Colonic mucosa (tissue), 4 donors: ENCODE data around the gene RAMP3. TPM values are rescaled to one million over a fixed set of nuclear protein-coding genes. Genes with fewer than 3 reads are reported as not detected.

Source experiments
- DNase-seq: peaks from one replicate; pipeline ENCODE4 v3.0.0-alpha.2; 2020
- H3K27ac ChIP-seq: fragments of 200-600 bp; one replicate; pipeline ENCODE4 v1.8.0; 2021
- H3K27me3 ChIP-seq: fragments of 200-600 bp; one replicate; pipeline ENCODE4 v1.8.0; 2021
- H3K36me3 ChIP-seq: fragments of 200-600 bp; one replicate; pipeline ENCODE4 v1.8.0; 2021
- H3K4me1 ChIP-seq: fragments of 200-600 bp; one replicate; pipeline ENCODE4 v1.8.0; 2021; ENCODE audit warnings: mild to moderate bottlenecking
- H3K4me3 ChIP-seq: fragments of 200-600 bp; one replicate; pipeline ENCODE4 v1.8.0; 2021
- H3K9ac ChIP-seq, 2 donors: one replicate each; pipeline ENCODE4 v1.7.0; 2013; ENCODE audit warnings: control low read depth in 2 of 2, low read depth in 2 of 2, low read length in 2 of 2
- H3K9me3 ChIP-seq: fragments of 200-600 bp; one replicate; pipeline ENCODE4 v1.8.0; 2021
- intact Hi-C: fragments of 100-400 bp; cut with DNase I; formaldehyde crosslinking; loops from one replicate; pipeline ENCODE4 v1.14.1; 2022
- total RNA-seq, 2 donors: library from RNA; stranded (reverse); fragmentation: NEBNext Ultra II Directional in 1 of 2; extraction: Animal tissue kit (Norgen Biotek cat#: 25700) in 1 of 2; gene quantifications; one replicate each; pipeline ENCODE4 v1.2.1, GENCODE V29; 2021
- TF ChIP-seq, protein P1 (sequence below): fragments of 200-600 bp; IDR thresholded peaks from one replicate; pipeline ENCODE4 v1.8.0; 2022; ENCODE audit warnings: antibody characterized with exemption, mild to moderate bottlenecking
- donor health status: healthy.
- donor health status: DM: no; HTN: no; CAD: no.
- donor health status: DM: no; HTN: no; CAD: no.

Gene RAMP3
- total RNA-seq, 2 donors from 2014 or later, result 7.2 to 8.5 TPM

DNA sequence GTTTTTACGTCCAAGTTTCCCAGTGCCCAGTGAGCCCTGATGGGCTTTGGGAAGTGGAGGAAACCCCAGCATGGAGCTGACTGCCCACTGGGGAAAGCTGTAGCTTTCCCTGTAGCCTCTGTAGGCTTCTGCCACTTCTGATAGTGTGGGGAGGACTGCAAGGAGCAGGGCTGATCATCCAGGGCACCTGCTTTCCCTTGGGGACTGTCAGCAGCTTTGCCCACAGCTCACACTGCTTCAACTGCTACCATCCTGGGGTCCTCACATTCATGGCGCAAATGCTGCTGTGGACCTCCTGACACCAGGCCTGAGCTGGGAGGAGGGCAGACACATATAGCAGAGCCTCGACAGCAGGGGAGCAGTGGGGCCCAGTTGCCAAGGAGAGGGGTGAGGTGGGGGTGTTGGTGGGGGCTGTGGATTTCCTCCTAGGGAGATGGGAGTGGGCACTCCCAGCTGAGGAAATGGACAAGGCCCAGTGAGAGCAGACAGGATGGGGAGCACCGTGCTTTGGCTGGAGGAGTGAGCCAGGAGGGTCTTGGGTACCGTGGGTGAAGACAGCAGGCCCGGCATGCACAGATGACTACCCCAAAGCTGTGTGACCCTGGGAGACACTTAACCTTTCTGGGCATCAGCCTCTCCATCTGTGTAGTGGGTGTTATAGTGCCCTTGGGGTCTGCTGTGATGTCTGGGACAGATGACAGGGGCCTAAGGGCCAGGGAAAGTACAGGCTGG, 16.2 kb downstream of the RAMP3 start:
- intact Hi-C loops, result no loop called here
- Histone ChIP-seq H3K9ac (no peak overlapping the region), H3K4me1 (no peaks in the 10 kb centered on the region), H3K27me3 (no peaks in the 10 kb centered on the region), H3K27ac (no peak overlapping the region), H3K4me3 (no peak overlapping the region), H3K36me3 (no peaks in the 10 kb centered on the region), H3K9me3 (no peaks in the 10 kb centered on the region)
- no peak for DNase-seq
- TF ChIP-seq, protein P1, sequence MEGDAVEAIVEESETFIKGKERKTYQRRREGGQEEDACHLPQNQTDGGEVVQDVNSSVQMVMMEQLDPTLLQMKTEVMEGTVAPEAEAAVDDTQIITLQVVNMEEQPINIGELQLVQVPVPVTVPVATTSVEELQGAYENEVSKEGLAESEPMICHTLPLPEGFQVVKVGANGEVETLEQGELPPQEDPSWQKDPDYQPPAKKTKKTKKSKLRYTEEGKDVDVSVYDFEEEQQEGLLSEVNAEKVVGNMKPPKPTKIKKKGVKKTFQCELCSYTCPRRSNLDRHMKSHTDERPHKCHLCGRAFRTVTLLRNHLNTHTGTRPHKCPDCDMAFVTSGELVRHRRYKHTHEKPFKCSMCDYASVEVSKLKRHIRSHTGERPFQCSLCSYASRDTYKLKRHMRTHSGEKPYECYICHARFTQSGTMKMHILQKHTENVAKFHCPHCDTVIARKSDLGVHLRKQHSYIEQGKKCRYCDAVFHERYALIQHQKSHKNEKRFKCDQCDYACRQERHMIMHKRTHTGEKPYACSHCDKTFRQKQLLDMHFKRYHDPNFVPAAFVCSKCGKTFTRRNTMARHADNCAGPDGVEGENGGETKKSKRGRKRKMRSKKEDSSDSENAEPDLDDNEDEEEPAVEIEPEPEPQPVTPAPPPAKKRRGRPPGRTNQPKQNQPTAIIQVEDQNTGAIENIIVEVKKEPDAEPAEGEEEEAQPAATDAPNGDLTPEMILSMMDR, result no peak

DNA sequence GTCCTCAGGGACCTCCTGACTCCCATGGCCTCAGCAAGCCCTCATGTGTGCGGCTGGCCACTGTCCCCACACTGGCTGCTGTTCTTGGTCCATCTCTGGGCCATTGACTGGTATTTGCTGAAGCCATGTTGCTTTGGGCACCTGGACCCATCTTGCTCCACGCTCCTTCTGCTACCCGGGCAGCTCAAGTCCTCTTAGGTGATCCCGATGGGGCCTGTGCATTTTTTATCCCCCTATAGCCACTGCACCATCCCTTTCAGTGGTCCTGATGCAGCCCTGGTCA, 16.7 kb downstream of the RAMP3 start:
- DNase-seq, result no peak
- no peaks in the 10 kb centered on the region for H3K9me3 ChIP-seq
- no peaks in the 10 kb centered on the region for H3K4me1 ChIP-seq
- TF ChIP-seq, protein P1, result no peak
- no peak overlapping the region for H3K4me3 ChIP-seq
- no peak overlapping the region for H3K27ac ChIP-seq
- H3K36me3 ChIP-seq, result no peaks in the 10 kb centered on the region
- H3K27me3 ChIP-seq, result no peaks in the 10 kb centered on the region
- H3K9ac ChIP-seq, result no peak overlapping the region
- intact Hi-C loops, result no loop called here

DNA sequence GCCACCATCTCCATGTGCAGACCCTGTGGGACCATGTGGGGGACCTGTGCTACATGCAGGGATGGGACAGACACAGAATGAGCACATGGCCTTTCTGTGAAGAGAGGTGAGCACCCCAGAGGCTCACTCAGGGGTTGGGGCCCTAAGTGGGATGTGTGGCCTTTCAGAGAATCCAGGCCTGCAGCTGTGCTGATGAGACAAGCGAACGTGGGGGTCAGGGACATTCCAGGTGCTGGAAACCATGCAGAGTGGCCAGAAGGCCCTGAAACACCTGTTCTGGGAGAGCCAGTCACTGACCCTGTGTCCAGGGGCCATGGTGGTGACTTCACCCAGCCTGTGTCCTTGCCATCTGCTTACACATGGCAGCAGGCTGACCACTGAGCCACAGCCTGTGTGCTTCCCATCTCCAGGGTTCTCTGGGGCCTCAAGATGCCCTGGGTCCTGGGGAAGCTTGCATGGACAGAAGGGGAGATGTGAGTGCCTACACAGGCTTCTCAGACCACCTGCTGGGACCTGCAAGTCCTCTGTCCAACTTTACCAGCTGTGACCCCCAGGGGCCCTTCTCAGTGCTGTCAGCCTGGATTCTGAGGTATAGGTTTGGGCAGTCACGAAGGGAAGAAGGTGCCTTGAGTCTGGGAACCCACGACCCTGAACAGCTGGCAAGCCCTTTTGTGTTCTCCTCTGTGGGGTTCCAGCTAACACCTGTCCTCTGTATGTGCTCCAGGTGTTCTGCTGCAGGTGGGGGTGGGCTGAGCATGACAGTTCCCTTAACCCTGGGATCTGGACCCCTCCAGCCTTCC, 17.6 kb downstream of the RAMP3 start:
- Histone ChIP-seq H3K9ac (no peak overlapping the region), H3K4me1 (no peaks in the 10 kb centered on the region), H3K36me3 (no peaks in the 10 kb centered on the region), H3K27me3 (no peaks in the 10 kb centered on the region), H3K27ac (no peak overlapping the region), H3K9me3 (no peaks in the 10 kb centered on the region), H3K4me3 (no peak overlapping the region)
- intact Hi-C loops, result no loop called here
- no peak for DNase-seq
- TF ChIP-seq, protein P1, result no peak

DNA sequence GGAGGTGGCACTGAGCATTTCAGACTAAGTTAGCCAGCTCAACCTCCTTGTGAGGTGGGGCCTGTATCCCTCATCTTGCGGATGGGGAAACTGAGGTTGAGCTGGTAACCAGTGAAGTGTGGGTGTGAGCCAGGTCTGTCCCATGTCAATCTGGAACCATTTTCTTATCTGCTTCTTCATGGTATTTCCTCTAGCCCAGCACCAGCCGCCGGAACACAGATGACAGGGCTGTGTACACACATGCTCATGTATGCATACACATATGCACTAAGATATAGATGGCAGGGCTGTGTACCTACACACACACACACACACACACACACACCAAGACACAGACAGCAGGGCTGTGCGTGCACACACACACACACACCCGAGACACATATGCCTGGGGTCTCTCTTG, 18.5 kb downstream of the RAMP3 start:
- no peaks in the 10 kb centered on the region for H3K27me3 ChIP-seq
- no peak overlapping the region for H3K4me3 ChIP-seq
- no peak for DNase-seq
- H3K27ac ChIP-seq, result no peak overlapping the region
- no peaks in the 10 kb centered on the region for H3K36me3 ChIP-seq
- intact Hi-C loops, result no loop called here
- no peaks in the 10 kb centered on the region for H3K9me3 ChIP-seq
- no peaks in the 10 kb centered on the region for H3K4me1 ChIP-seq
- H3K9ac ChIP-seq, result no peak overlapping the region
- TF ChIP-seq, protein P1, result no peak

DNA sequence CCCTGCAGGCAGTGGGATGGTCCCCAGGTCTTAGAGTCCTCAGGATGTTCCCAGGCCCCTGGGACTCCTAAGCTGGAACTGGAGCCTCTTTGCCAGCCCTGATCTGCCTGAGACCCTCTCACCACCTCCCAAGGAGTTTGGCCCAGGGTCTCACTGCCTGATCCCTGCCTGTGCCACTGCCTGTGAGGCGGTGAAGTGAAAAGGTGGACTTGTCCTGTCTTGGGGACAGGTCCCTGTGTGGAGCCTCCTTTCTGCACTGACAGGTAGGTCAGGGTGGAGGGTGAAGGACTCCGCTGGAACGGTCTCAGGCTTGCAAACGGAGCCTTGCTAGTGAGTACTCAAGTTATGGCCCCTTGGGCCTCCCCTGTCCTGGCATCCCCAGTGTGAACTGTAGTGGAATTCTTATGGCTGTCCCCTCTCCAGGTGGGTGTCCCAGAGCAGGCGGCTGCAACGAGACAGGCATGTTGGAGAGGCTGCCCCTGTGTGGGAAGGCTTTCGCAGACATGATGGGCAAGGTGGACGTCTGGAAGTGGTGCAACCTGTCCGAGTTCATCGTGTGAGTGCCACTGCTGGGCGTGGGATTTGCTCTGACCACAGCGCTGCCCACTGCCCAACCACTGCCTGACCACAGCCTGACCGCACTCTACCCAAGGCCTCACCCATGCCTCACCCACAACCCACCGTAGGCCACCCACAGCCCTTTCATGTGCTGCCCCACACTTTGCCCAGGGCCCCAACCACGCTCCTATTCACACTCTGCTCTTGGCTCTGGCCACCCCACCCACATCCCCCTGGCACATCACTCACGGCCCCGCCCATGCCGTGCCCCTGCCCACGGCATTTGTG, 19.5 kb downstream of the RAMP3 start:
- H3K27ac ChIP-seq, result no peak overlapping the region
- H3K27me3 ChIP-seq, result no peaks in the 10 kb centered on the region
- H3K9ac ChIP-seq, result no peak overlapping the region
- intact Hi-C loops, result no loop called here
- H3K4me3 ChIP-seq, result no peak overlapping the region
- H3K36me3 ChIP-seq, result no peaks in the 10 kb centered on the region
- TF ChIP-seq, protein P1, result no peak
- H3K4me1 ChIP-seq, result no peaks in the 10 kb centered on the region
- no peak for DNase-seq
- no peaks in the 10 kb centered on the region for H3K9me3 ChIP-seq
